HCT116 (cell line): ENCODE measurements around the gene TSR1. TPM values are rescaled to one million over a fixed set of nuclear protein-coding genes. Genes with fewer than 3 reads are reported as not detected.

Source experiments
- ATAC-seq: fragments of 200-7000 bp; cut with Tn5 transposase; 2 replicates; pipeline ENCODE4 v1.9.1; 2020; ENCODE audit warnings: mild to moderate bottlenecking, moderate library complexity
- BruUV-seq: library from RNA; stranded (reverse); fragments of 400-500 nt; replicated peaks from 2 replicates; lab custom pipeline; 2021; lab: Mats Ljungman, UMichigan
- CTCF ChIA-PET: fragments of 300-600 bp; sonication (Branson Sonifier 250); formaldehyde crosslinking; loops from one replicate; lab custom pipeline; 2021; ENCODE audit warnings: antibody characterized with exemption; lab: Charles Lee
- POLR2A ChIA-PET: fragments of 300-600, 350-600 bp; sonication (Branson Sonifier 250); formaldehyde crosslinking; loops from one replicate; lab custom pipeline; 2021; ENCODE audit warnings: antibody characterized with exemption; lab: Charles Lee
- RAD21 ChIA-PET, 2 experiments: fragments of 300-600 bp; sonication (Branson Sonifier 250); formaldehyde crosslinking; loops; one replicate each; lab custom pipeline; 2023; ENCODE audit warnings: low total read pairs in 2 of 2; ENCODE audit not compliant: uncharacterized antibody in 2 of 2, unreplicated experiment in 2 of 2, low non-redundant PET in 1 of 2; lab: Charles Lee
- DNase-seq: peaks from one replicate; pipeline ENCODE4 v3.0.0-alpha.2; 2010; ENCODE audit warnings: low read depth, low spot score
- H2AFZ ChIP-seq: fragments of 200-600 bp; shearing (Covaris generic), sonication (generic); 2 replicates; pipeline ENCODE4 v1.6.1; 2017; ENCODE audit warnings: low read depth, mixed run types, mixed read lengths, antibody characterized with exemption, low read length; ENCODE audit not compliant: poor library complexity, severe bottlenecking
- H3K27ac ChIP-seq: 2 replicates; pipeline ENCODE4 v1.5.1; 2012; ENCODE audit warnings: low read depth, low read length
- H3K27me3 ChIP-seq: fragments of 200-600 bp; sonication (generic); 2 replicates; pipeline ENCODE4 v1.6.1; 2016; ENCODE audit warnings: mixed run types, low read length, mixed read lengths; ENCODE audit not compliant: insufficient read depth
- H3K36me3 ChIP-seq, 2 experiments: fragments of 200-500 bp in 1 of 2; fragments of 200-600 bp in 1 of 2; sonication (Bioruptor generic) in 1 of 2; sonication (generic) in 1 of 2; 2 replicates each; pipeline versions ENCODE4 v1.5.1 to v1.6.1; 2014 to 2016; ENCODE audit warnings: low read length in 2 of 2, inconsistent platforms in 1 of 2, mixed read lengths in 1 of 2, mixed run types in 1 of 2; ENCODE audit not compliant: insufficient read depth in 2 of 2, control insufficient read depth in 1 of 2
- H3K4me1 ChIP-seq, 2 experiments: fragments of 200-600 bp in 1 of 2; sonication (generic) in 1 of 2; 2 replicates each; pipeline versions ENCODE4 v1.5.1 to v1.6.1; 2012 to 2017; ENCODE audit warnings: low read length in 2 of 2, inconsistent platforms in 1 of 2, mild to moderate bottlenecking in 1 of 2, mixed read lengths in 1 of 2, mixed run types in 1 of 2, moderate library complexity in 1 of 2; ENCODE audit not compliant: insufficient read depth in 2 of 2, control insufficient read depth in 1 of 2
- H3K4me2 ChIP-seq: fragments of 200-600 bp; sonication (generic); 2 replicates; pipeline ENCODE4 v1.6.1; 2017; ENCODE audit warnings: mixed run types, low read length, mixed read lengths
- H3K4me3 ChIP-seq, 2 experiments: fragments of 200-600 bp in 1 of 2; sonication (generic) in 1 of 2; replicated peaks in 1 of 2; 2 replicates each; pipeline ENCODE4 v1.5.1; 2011 to 2016; ENCODE audit warnings: low read length in 2 of 2, control low read depth in 1 of 2, low read depth in 1 of 2, mild to moderate bottlenecking in 1 of 2, mixed read lengths in 1 of 2, mixed run types in 1 of 2
- H3K79me2 ChIP-seq: fragments of 200-600 bp; sonication (generic); 2 replicates; pipeline ENCODE4 v1.6.1; 2017; ENCODE audit warnings: mild to moderate bottlenecking, mixed run types, low read length, moderate library complexity, mixed read lengths; ENCODE audit not compliant: insufficient read depth
- H3K9ac ChIP-seq: fragments of 200-600 bp; sonication (generic); 2 replicates; pipeline ENCODE4 v1.6.1; 2016; ENCODE audit warnings: low read length, mixed read lengths
- H3K9me2 ChIP-seq: fragments of 200-600 bp; sonication (generic), shearing (Covaris generic); 2 replicates; pipeline ENCODE4 v1.6.1; 2017; ENCODE audit warnings: mixed run types, mild to moderate bottlenecking, moderate library complexity; ENCODE audit not compliant: insufficient read depth
- H3K9me3 ChIP-seq, 2 experiments: fragments of 200-500 bp in 1 of 2; fragments of 200-600 bp in 1 of 2; sonication (Bioruptor generic) in 1 of 2; sonication (generic) in 1 of 2; 2 replicates each; pipeline ENCODE4 v1.6.1; 2014 to 2017; ENCODE audit warnings: low read length in 2 of 2, mixed read lengths in 2 of 2, inconsistent platforms in 1 of 2, low read depth in 1 of 2, mild to moderate bottlenecking in 1 of 2, mixed run types in 1 of 2, moderate library complexity in 1 of 2; ENCODE audit not compliant: control insufficient read depth in 1 of 2, insufficient read depth in 1 of 2
- H4K20me1 ChIP-seq: fragments of 200-600 bp; sonication (generic), shearing (Covaris generic); 2 replicates; pipeline ENCODE4 v1.6.1; 2017; ENCODE audit warnings: mixed run types, mild to moderate bottlenecking, moderate library complexity; ENCODE audit not compliant: insufficient read depth
- CBX3 ChIP-seq: IDR thresholded peaks from 2 replicates; pipeline ENCODE4 v1.6.1; 2012; ENCODE audit warnings: low read depth
- CTCF ChIP-seq, 3 experiments: fragments of 200-600 bp in 1 of 3; sonication (generic) in 1 of 3; IDR thresholded peaks in 2 of 3; conservative IDR thresholded peaks in 1 of 3; 2 replicates each; pipeline ENCODE4 v1.5.1; 2012 to 2017; ENCODE audit warnings: low read depth in 2 of 3, low read length in 2 of 3, antibody characterized with exemption in 1 of 3, borderline replicate concordance in 1 of 3, control low read depth in 1 of 3, mild to moderate bottlenecking in 1 of 3, mixed read lengths in 1 of 3, mixed run types in 1 of 3, moderate library complexity in 1 of 3; ENCODE audit not compliant: insufficient read depth in 1 of 3
- EZH2 ChIP-seq: fragments of 200-600 bp; sonication (generic); IDR thresholded peaks from 2 replicates; pipeline ENCODE4 v1.6.1; 2017; ENCODE audit warnings: antibody characterized with exemption, mixed run types
- POLR2AphosphoS5 ChIP-seq: IDR thresholded peaks from 2 replicates; pipeline ENCODE4 v1.6.1; 2011; ENCODE audit warnings: mild to moderate bottlenecking, low read depth, low read length, moderate library complexity
- RAD21 ChIP-seq: IDR thresholded peaks from 2 replicates; pipeline ENCODE4 v1.6.1; 2012; ENCODE audit warnings: low read depth, mild to moderate bottlenecking
- REST ChIP-seq: IDR thresholded peaks from 2 replicates; pipeline ENCODE4 v1.6.1; 2012; ENCODE audit warnings: low read depth
- SIN3A ChIP-seq: IDR thresholded peaks from 2 replicates; pipeline ENCODE4 v1.6.1; 2012; ENCODE audit warnings: low read depth
- SRF ChIP-seq: IDR thresholded peaks from 2 replicates; pipeline ENCODE4 v1.6.1; 2012; ENCODE audit warnings: low read depth
- TCF7L2 ChIP-seq: IDR thresholded peaks from 2 replicates; pipeline ENCODE4 v1.7.0; 2011; ENCODE audit warnings: borderline replicate concordance, inconsistent platforms; ENCODE audit not compliant: insufficient read depth, insufficient read length; ENCODE audit errors: extremely low read depth
- ZFX ChIP-seq: fragments of 450-650 bp; IDR thresholded peaks from 2 replicates; pipeline ENCODE4 v1.6.1; 2017
- intact Hi-C: fragments of 100-400 bp; cut with micrococcal nuclease; formaldehyde crosslinking; loops from 2 replicates; pipeline ENCODE4 v1.10.0; 2022
- total RNA-seq: library from RNA; stranded (reverse); gene quantifications from one replicate; pipeline ENCODE4 v1.2.1, GENCODE V29; 2021; ENCODE audit not compliant: unreplicated experiment

Gene TSR1
- total RNA-seq, 1 experiment from 2014 or later = 77.2 TPM

GRCh38 chr17:2354311-2354710 is 18.1 kb upstream of the TSR1 start:
- H3K36me3 ChIP-seq = no peaks in the 10 kb centered on the region
- no peaks in the 10 kb centered on the region for H3K27me3 ChIP-seq
- no peak overlapping the region for H2AFZ ChIP-seq
- intact Hi-C loops = no loop called here
- H3K4me2 ChIP-seq = no peak overlapping the region
- no peaks in the 10 kb centered on the region for H3K79me2 ChIP-seq
- ChIA-PET RAD21 (no interaction called here), CTCF (interaction anchor here (0.7 to 1.8 kb wide), 4 partner anchors 9 to 28 kb away, joined by 3 to 4 read pairs (median 4); partner anchors contain the start of gene TSR1), POLR2A (no interaction called here)
- H4K20me1 ChIP-seq = no peaks in the 10 kb centered on the region
- BruUV-seq = no TSS peak
- DNase-seq (no peak), ATAC-seq (no peak)
- TF ChIP-seq RAD21 = no peak
- no peak for TF ChIP-seq SIN3A
- no peak for TF ChIP-seq POLR2AphosphoS5
- no peak for TF ChIP-seq EZH2
- TF ChIP-seq TCF7L2 = no peak
- TF ChIP-seq SRF = no peak
- no peak for TF ChIP-seq CBX3
- no peak for TF ChIP-seq ZFX
- no peak for TF ChIP-seq CTCF (IDR thresholded peaks at IDR 0.05 in 2 of 3, conservative IDR thresholded peaks at IDR 0.05 in 1 of 3; ENCODE audit: borderline replicate concordance in 1 of 3, insufficient read depth in 1 of 3, low read depth in 2 of 3, low read length in 2 of 3)
- TF ChIP-seq REST = no peak
- H3K9me2 ChIP-seq = no peaks in the 10 kb centered on the region
- H3K9me3 ChIP-seq = no peaks in the 10 kb centered on the region
- H3K27ac ChIP-seq = no peak overlapping the region
- H3K4me3 ChIP-seq = no peak overlapping the region
- no peak overlapping the region for H3K9ac ChIP-seq
- H3K4me1 ChIP-seq = peaks cover 23 to 34% of the 10 kb centered on the region in 2 experiments
